ENCODE measurements around the gene SLC37A4. TPM values are rescaled to one million over a fixed set of nuclear protein-coding genes. Genes with fewer than 3 reads are reported as not detected.
A peak's percentile ranks its signal among the peaks of the same experiment; 100 is the strongest.

The SLC37A4 gene
- total RNA-seq, 1 experiment from 2014 or later, result 54.5 TPM

DNA sequence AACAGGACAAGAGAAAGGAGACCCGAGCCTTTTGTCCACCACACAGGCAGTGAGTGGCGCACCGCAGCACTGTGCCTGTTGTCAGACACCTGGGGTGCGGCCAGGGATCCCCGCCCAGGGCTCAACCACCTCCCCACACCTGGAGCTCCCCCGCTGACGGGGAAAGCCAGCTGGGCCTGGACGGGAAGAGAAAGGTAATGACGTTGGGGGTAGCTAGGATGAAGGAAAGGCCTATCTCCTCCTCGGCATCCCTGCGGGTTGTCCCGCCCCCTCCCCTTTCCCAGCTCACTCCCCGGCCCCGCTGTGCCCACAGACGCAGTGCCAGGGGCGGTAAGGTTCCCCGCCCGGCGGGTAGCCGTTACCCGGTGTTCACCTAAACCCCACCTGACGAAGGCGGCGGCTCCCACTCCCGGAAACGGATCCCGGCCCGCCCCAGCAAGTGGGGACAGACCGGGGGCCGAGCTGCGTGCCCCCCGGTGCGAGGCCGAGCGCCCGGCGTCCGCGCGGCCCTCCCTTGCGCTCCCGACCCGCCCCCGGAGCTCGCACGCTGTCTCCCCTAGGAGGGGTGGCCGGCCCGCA, 25.8 kb upstream of the SLC37A4 start (continued):
- TF ChIP-seq PRDM15 (CRISPR knock-in tag; IDR thresholded peaks at IDR 0.05) (no peak), USF2 (CRISPR knock-in tag; IDR thresholded peaks at IDR 0.05) (no peak), FOXP1 (CRISPR knock-in tag; IDR thresholded peaks at IDR 0.05; ENCODE audit: borderline replicate concordance) (no peak; the same call in 1 of the 2 replicates), ATF1 (CRISPR knock-in tag; IDR thresholded peaks at IDR 0.05) (no peak), NR3C1 (CRISPR knock-in tag; conservative IDR thresholded peaks at IDR 0.05; ENCODE audit: low read depth) (no peak), RELA (CRISPR knock-in tag; IDR thresholded peaks at IDR 0.05; ENCODE audit: borderline replicate concordance) (no peak), ESRRA (CRISPR knock-in tag; IDR thresholded peaks at IDR 0.05; ENCODE audit: borderline replicate concordance) (no peak), CTCF (IDR thresholded peaks at IDR 0.05) (no peak), ZNF263 (CRISPR knock-in tag; IDR thresholded peaks at IDR 0.05; ENCODE audit: low read depth) (no peak), MAX (CRISPR knock-in tag; IDR thresholded peaks at IDR 0.05) (no peak), SP1 (CRISPR knock-in tag; conservative IDR thresholded peaks at IDR 0.05) (no peak), PRRX2 (CRISPR knock-in tag; IDR thresholded peaks at IDR 0.05) (no peak), JUN (CRISPR knock-in tag; IDR thresholded peaks at IDR 0.05) (peak; percentile 41; the same call in 1 of the 2 replicates), ZNF416 (CRISPR knock-in tag; IDR thresholded peaks at IDR 0.05) (no peak)
- TF ChIP-seq, protein P1, sequence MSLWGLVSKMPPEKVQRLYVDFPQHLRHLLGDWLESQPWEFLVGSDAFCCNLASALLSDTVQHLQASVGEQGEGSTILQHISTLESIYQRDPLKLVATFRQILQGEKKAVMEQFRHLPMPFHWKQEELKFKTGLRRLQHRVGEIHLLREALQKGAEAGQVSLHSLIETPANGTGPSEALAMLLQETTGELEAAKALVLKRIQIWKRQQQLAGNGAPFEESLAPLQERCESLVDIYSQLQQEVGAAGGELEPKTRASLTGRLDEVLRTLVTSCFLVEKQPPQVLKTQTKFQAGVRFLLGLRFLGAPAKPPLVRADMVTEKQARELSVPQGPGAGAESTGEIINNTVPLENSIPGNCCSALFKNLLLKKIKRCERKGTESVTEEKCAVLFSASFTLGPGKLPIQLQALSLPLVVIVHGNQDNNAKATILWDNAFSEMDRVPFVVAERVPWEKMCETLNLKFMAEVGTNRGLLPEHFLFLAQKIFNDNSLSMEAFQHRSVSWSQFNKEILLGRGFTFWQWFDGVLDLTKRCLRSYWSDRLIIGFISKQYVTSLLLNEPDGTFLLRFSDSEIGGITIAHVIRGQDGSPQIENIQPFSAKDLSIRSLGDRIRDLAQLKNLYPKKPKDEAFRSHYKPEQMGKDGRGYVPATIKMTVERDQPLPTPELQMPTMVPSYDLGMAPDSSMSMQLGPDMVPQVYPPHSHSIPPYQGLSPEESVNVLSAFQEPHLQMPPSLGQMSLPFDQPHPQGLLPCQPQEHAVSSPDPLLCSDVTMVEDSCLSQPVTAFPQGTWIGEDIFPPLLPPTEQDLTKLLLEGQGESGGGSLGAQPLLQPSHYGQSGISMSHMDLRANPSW (CRISPR knock-in tag; conservative IDR thresholded peaks at IDR 0.05; ENCODE audit: low read depth), result no peak
- TF ChIP-seq, protein P2, sequence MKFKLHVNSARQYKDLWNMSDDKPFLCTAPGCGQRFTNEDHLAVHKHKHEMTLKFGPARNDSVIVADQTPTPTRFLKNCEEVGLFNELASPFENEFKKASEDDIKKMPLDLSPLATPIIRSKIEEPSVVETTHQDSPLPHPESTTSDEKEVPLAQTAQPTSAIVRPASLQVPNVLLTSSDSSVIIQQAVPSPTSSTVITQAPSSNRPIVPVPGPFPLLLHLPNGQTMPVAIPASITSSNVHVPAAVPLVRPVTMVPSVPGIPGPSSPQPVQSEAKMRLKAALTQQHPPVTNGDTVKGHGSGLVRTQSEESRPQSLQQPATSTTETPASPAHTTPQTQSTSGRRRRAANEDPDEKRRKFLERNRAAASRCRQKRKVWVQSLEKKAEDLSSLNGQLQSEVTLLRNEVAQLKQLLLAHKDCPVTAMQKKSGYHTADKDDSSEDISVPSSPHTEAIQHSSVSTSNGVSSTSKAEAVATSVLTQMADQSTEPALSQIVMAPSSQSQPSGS (CRISPR knock-in tag; IDR thresholded peaks at IDR 0.05; ENCODE audit: borderline replicate concordance, low read depth), result no peak
- TF ChIP-seq, protein P3, sequence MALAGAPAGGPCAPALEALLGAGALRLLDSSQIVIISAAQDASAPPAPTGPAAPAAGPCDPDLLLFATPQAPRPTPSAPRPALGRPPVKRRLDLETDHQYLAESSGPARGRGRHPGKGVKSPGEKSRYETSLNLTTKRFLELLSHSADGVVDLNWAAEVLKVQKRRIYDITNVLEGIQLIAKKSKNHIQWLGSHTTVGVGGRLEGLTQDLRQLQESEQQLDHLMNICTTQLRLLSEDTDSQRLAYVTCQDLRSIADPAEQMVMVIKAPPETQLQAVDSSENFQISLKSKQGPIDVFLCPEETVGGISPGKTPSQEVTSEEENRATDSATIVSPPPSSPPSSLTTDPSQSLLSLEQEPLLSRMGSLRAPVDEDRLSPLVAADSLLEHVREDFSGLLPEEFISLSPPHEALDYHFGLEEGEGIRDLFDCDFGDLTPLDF (CRISPR knock-in tag; IDR thresholded peaks at IDR 0.05), result 0 out of 2 replicates have a peak, but pooled peaks have one; percentile 15
